Naive thymus-derived CD4-positive, alpha-beta T cell (primary cell): Measurements from ENCODE around the gene OR13H1. TPM values are rescaled to one million over a fixed set of nuclear protein-coding genes. Genes with fewer than 3 reads are reported as not detected.
"Not testable (repeated sequence)": the region's sequence is repeated elsewhere in the genome, so short reads cannot be mapped to it uniquely, and the experiment has no call there.

Experiments
- ATAC-seq: fragments of 150-1000 bp; cut with Tn5 transposase; 2 replicates; pipeline ENCODE4 v1.10.0; 2021; ENCODE audit warnings: mild to moderate bottlenecking, moderate library complexity
- CTCF ChIA-PET: fragments of 350-600 bp; sonication (Branson Sonifier 250); formaldehyde crosslinking; loops from one replicate; lab custom pipeline; 2021; ENCODE audit warnings: antibody characterized with exemption; lab: Charles Lee
- POLR2A ChIA-PET: fragments of 350-600 bp; sonication (Branson Sonifier 250); formaldehyde crosslinking; loops from one replicate; lab custom pipeline; 2021; ENCODE audit warnings: antibody characterized with exemption, inconsistent platforms; lab: Charles Lee
- DNase-seq, 9 donors: peaks; one replicate each; pipeline versions ENCODE4 v3.0.0 to v3.0.0-alpha.2; 2020 to 2022; ENCODE audit warnings: mixed read lengths in 1 of 9
- H3K27ac ChIP-seq: one replicate; pipeline ENCODE4 v1.7.0; 2013; ENCODE audit warnings: mild to moderate bottlenecking, low read depth, low read length, moderate library complexity
- H3K27me3 ChIP-seq, 2 donors: one replicate each; pipeline ENCODE4 v1.7.0; 2013; ENCODE audit warnings: low read length in 2 of 2, mild to moderate bottlenecking in 2 of 2, moderate library complexity in 2 of 2; ENCODE audit not compliant: control insufficient read depth in 2 of 2, insufficient read depth in 2 of 2
- H3K36me3 ChIP-seq, 3 experiments: 1 replicate in 2 of 3; 2 replicates in 1 of 3; pipeline ENCODE4 v1.7.0; 2013; ENCODE audit warnings: low read length in 3 of 3, mild to moderate bottlenecking in 3 of 3, moderate library complexity in 1 of 3; ENCODE audit not compliant: insufficient read depth in 3 of 3, control insufficient read depth in 2 of 3
- H3K4me1 ChIP-seq, 2 donors: one replicate each; pipeline ENCODE4 v1.7.0; 2013; ENCODE audit warnings: low read length in 2 of 2, mild to moderate bottlenecking in 2 of 2, moderate library complexity in 1 of 2; ENCODE audit not compliant: control insufficient read depth in 2 of 2, insufficient read depth in 2 of 2
- H3K4me3 ChIP-seq: 2 replicates; pipeline ENCODE4 v1.7.0; 2013; ENCODE audit warnings: mild to moderate bottlenecking, low read length
- H3K9me3 ChIP-seq, 3 experiments: 1 replicate in 2 of 3; 2 replicates in 1 of 3; pipeline ENCODE4 v1.7.0; 2013; ENCODE audit warnings: low read length in 3 of 3; ENCODE audit not compliant: control insufficient read depth in 2 of 3
- H3K27ac Mint-ChIP-seq, 9 donors: one replicate each; pipeline ENCODE4 v1.8.0; 2020 to 2022; ENCODE audit warnings: mixed read lengths in 9 of 9, mild to moderate bottlenecking in 8 of 9, moderate library complexity in 5 of 9, inconsistent platforms in 2 of 9
- H3K27me3 Mint-ChIP-seq, 5 donors: one replicate each; pipeline ENCODE4 v1.8.0; 2021 to 2022; ENCODE audit warnings: mixed read lengths in 5 of 5, mild to moderate bottlenecking in 1 of 5
- H3K36me3 Mint-ChIP-seq, 5 donors: one replicate each; pipeline ENCODE4 v1.8.0; 2020 to 2022; ENCODE audit warnings: mixed read lengths in 5 of 5, mild to moderate bottlenecking in 3 of 5, inconsistent platforms in 1 of 5
- H3K4me1 Mint-ChIP-seq, 7 donors: one replicate each; pipeline ENCODE4 v1.8.0; 2020 to 2022; ENCODE audit warnings: mixed read lengths in 7 of 7, mild to moderate bottlenecking in 3 of 7, inconsistent platforms in 1 of 7
- H3K4me3 Mint-ChIP-seq, 10 donors: one replicate each; pipeline ENCODE4 v1.8.0; 2020 to 2022; ENCODE audit warnings: mild to moderate bottlenecking in 10 of 10, mixed read lengths in 10 of 10, moderate library complexity in 6 of 10, inconsistent platforms in 2 of 10
- H3K9me3 Mint-ChIP-seq, 11 donors: one replicate each; pipeline ENCODE4 v1.8.0; 2020 to 2022; ENCODE audit warnings: mixed read lengths in 11 of 11, mild to moderate bottlenecking in 4 of 11, inconsistent platforms in 1 of 11, moderate library complexity in 1 of 11
- intact Hi-C, 2 donors: fragments of 100-400 bp; cut with micrococcal nuclease; formaldehyde crosslinking; loops; one replicate each; pipeline ENCODE4 v1.15.1; 2023
- polyA plus RNA-seq, 2 donors: library from polyadenylated mRNA; unstranded; fragments of 300-500 nt; fragmentation: Illumina TruSeq; gene quantifications; one replicate each; pipeline ENCODE4 v1.2.3, GENCODE V29; 2021
- total RNA-seq, 6 experiments: library from RNA in 5 of 6; stranded (reverse) in 5 of 6; gene quantifications; 1 replicate in 5 of 6; 2 replicates in 1 of 6; pipeline ENCODE4 v1.2.3 and lab custom pipeline; 2021 to 2026

OR13H1 gene
- total and polyA plus RNA-seq, 7 experiments from 2014 or later, result not detected

- ATAC-seq, H3K27ac Mint-ChIP-seq, H3K4me1 Mint-ChIP-seq, POLR2A ChIA-PET, H3K27me3 Mint-ChIP-seq, H3K4me3 Mint-ChIP-seq, H3K36me3 ChIP-seq, H3K9me3 Mint-ChIP-seq, DNase-seq, H3K27ac ChIP-seq, H3K9me3 ChIP-seq, H3K36me3 Mint-ChIP-seq, H3K4me3 ChIP-seq, intact Hi-C loops, CTCF ChIA-PET, H3K4me1 ChIP-seq, H3K27me3 ChIP-seq: not testable (repeated sequence)
Observed at GRCh38 chrX:131552453-131552852, 8.6 kb downstream of the OR13H1 start.

GRCh38 chrX:131558562-131558961 is 14.7 kb downstream of the OR13H1 start:
- Histone ChIP-seq H3K27ac (no peak overlapping the region), H3K4me3 (no peak overlapping the region), H3K27me3 (no peaks in the 10 kb centered on the region), H3K4me1 (no peaks in the 10 kb centered on the region), H3K9me3 (no peaks in the 10 kb centered on the region), H3K36me3 (no peaks in the 10 kb centered on the region)
- H3K27me3 Mint-ChIP-seq, result no peaks in the 10 kb centered on the region
- no peaks in the 10 kb centered on the region for H3K4me1 Mint-ChIP-seq
- no peak overlapping the region for H3K27ac Mint-ChIP-seq
- CTCF ChIA-PET, result no interaction called here
- no peak overlapping the region for H3K4me3 Mint-ChIP-seq
- ATAC-seq (no peak), DNase-seq (no peak)
- intact Hi-C loops, result no loop called here
- POLR2A ChIA-PET, result no interaction called here
- H3K36me3 Mint-ChIP-seq, result no peaks in the 10 kb centered on the region
- H3K9me3 Mint-ChIP-seq, result peaks cover 0 to 4% (median 0%) of the 10 kb centered on the region in 11 donors

GRCh38 chrX:131564553-131565229 is 20.8 kb downstream of the OR13H1 start:
- intact Hi-C loops, result no loop called here
- Mint-ChIP-seq H3K4me1 (no peaks in the 10 kb centered on the region), H3K27ac (no peak overlapping the region), H3K9me3 (peaks cover 0 to 2% (median 0%) of the 10 kb centered on the region in 11 donors), H3K4me3 (no peak overlapping the region), H3K27me3 (peaks cover 0 to 4% (median 0%) of the 10 kb centered on the region in 5 donors), H3K36me3 (no peaks in the 10 kb centered on the region)
- Histone ChIP-seq H3K36me3 (no peaks in the 10 kb centered on the region), H3K27me3 (no peaks in the 10 kb centered on the region), H3K27ac (no peak overlapping the region), H3K4me3 (no peak overlapping the region), H3K4me1 (no peaks in the 10 kb centered on the region), H3K9me3 (no peaks in the 10 kb centered on the region)
- no peak for ATAC-seq
- DNase-seq, result no peak
- POLR2A ChIA-PET, result no interaction called here
- CTCF ChIA-PET, result no interaction called here

- H3K9me3 Mint-ChIP-seq, result peaks cover 0 to 2% (median 0%) of the 10 kb centered on the region in 11 donors
- no peak overlapping the region for H3K4me3 Mint-ChIP-seq
- Histone ChIP-seq H3K4me3 (no peak overlapping the region), H3K9me3 (no peaks in the 10 kb centered on the region), H3K27ac (no peak overlapping the region), H3K27me3 (no peaks in the 10 kb centered on the region), H3K4me1 (no peaks in the 10 kb centered on the region), H3K36me3 (no peaks in the 10 kb centered on the region)
- ChIA-PET POLR2A (no interaction called here), CTCF (no interaction called here)
- H3K4me1 Mint-ChIP-seq, result no peaks in the 10 kb centered on the region
- DNase-seq, result no peak
- H3K27ac Mint-ChIP-seq, result no peak overlapping the region
- intact Hi-C loops, result no loop called here
- H3K36me3 Mint-ChIP-seq, result no peaks in the 10 kb centered on the region
- no peak for ATAC-seq
- peaks cover 0 to 4% (median 0%) of the 10 kb centered on the region in 5 donors for H3K27me3 Mint-ChIP-seq
Observed at GRCh38 chrX:131565909-131566308, 22.0 kb downstream of the OR13H1 start.

- no peak overlapping the region for H3K4me3 ChIP-seq
- H3K27ac ChIP-seq, result no peak overlapping the region
- no peaks in the 10 kb centered on the region for H3K27me3 ChIP-seq
- Mint-ChIP-seq H3K27me3 (peaks cover 0 to 15% (median 10%) of the 10 kb centered on the region in 5 donors), H3K9me3 (peaks cover 0 to 2% (median 0%) of the 10 kb centered on the region in 11 donors), H3K4me3 (no peak overlapping the region), H3K4me1 (no peaks in the 10 kb centered on the region), H3K27ac (no peak overlapping the region), H3K36me3 (no peaks in the 10 kb centered on the region)
- intact Hi-C loops, result no loop called here
- no peak for ATAC-seq
- H3K36me3 ChIP-seq, result no peaks in the 10 kb centered on the region
- ChIA-PET POLR2A (no interaction called here), CTCF (no interaction called here)
- DNase-seq, result no peak
- H3K9me3 ChIP-seq, result no peaks in the 10 kb centered on the region
- H3K4me1 ChIP-seq, result no peaks in the 10 kb centered on the region
Observed at GRCh38 chrX:131571348-131571747, 27.5 kb downstream of the OR13H1 start.

GRCh38 chrX:131572372-131573014 is 28.6 kb downstream of the OR13H1 start:
- ChIA-PET CTCF (no interaction called here), POLR2A (no interaction called here)
- no peaks in the 10 kb centered on the region for H3K4me1 Mint-ChIP-seq
- peaks cover 0 to under 1% (median 0%) of the 10 kb centered on the region in 11 donors for H3K9me3 Mint-ChIP-seq
- H3K27ac Mint-ChIP-seq, result no peak overlapping the region
- Histone ChIP-seq H3K4me3 (no peak overlapping the region), H3K27ac (no peak overlapping the region), H3K4me1 (no peaks in the 10 kb centered on the region), H3K9me3 (no peaks in the 10 kb centered on the region), H3K27me3 (no peaks in the 10 kb centered on the region), H3K36me3 (no peaks in the 10 kb centered on the region)
- H3K27me3 Mint-ChIP-seq, result peaks cover 0 to 18% (median 10%) of the 10 kb centered on the region in 5 donors
- intact Hi-C loops, result no loop called here
- H3K4me3 Mint-ChIP-seq, result no peak overlapping the region
- ATAC-seq (no peak), DNase-seq (no peak)
- no peaks in the 10 kb centered on the region for H3K36me3 Mint-ChIP-seq

GRCh38 chrX:131577413-131577812 is 33.5 kb downstream of the OR13H1 start:
- intact Hi-C loops, result no loop called here
- peaks cover 0 to 3% (median 0%) of the 10 kb centered on the region in 11 donors for H3K9me3 Mint-ChIP-seq
- DNase-seq, result no peak
- CTCF ChIA-PET, result no interaction called here
- no peaks in the 10 kb centered on the region for H3K9me3 ChIP-seq
- no peaks in the 10 kb centered on the region for H3K4me1 Mint-ChIP-seq
- H3K4me3 Mint-ChIP-seq, result no peak overlapping the region
- H3K4me1 ChIP-seq, result no peaks in the 10 kb centered on the region
- no peaks in the 10 kb centered on the region for H3K36me3 ChIP-seq
- H3K27me3 ChIP-seq, result no peaks in the 10 kb centered on the region
- no peaks in the 10 kb centered on the region for H3K36me3 Mint-ChIP-seq
- POLR2A ChIA-PET, result no interaction called here
- no peak overlapping the region for H3K27ac Mint-ChIP-seq
- H3K4me3 ChIP-seq, result no peak overlapping the region
- no peak for ATAC-seq
- no peak overlapping the region for H3K27ac ChIP-seq
- peaks cover 0 to 21% (median 10%) of the 10 kb centered on the region in 5 donors for H3K27me3 Mint-ChIP-seq
